HG02981 (cell line): Measurements from ENCODE around the gene CARS2.

ENCODE experiments used
- ATAC-seq: cut with Tn5 transposase; IDR thresholded peaks from one replicate; pipeline ENCODE4 v1.9.1; 2021; ENCODE audit warnings: mild to moderate bottlenecking, moderate library complexity; ENCODE audit not compliant: unreplicated experiment

CARS2 gene

GRCh38 chr13:110653851-110654250 lies 52.1 kb downstream of the CARS2 start:
- ATAC-seq = no peak

- ATAC-seq = no peak
These were observed 52.6 kb downstream of the CARS2 start for GRCh38 chr13:110653271-110653670.

GRCh38 chr13:110652764-110653163 lies 53.2 kb downstream of the CARS2 start:
- no peak for ATAC-seq

- no peak for ATAC-seq
These were observed 53.6 kb downstream of the CARS2 start for GRCh38 chr13:110652231-110652730.

- no peak for ATAC-seq
These were observed 54.1 kb downstream of the CARS2 start for GRCh38 chr13:110651726-110652230.

GRCh38 chr13:110651271-110651670 lies 54.6 kb downstream of the CARS2 start:
- no peak for ATAC-seq

GRCh38 chr13:110650436-110650835 lies 55.5 kb downstream of the CARS2 start:
- ATAC-seq = no peak

GRCh38 chr13:110649551-110649950 lies 56.4 kb downstream of the CARS2 start:
- ATAC-seq = no peak

GRCh38 chr13:110648848-110649421 lies 57.0 kb downstream of the CARS2 start:
- no peak for ATAC-seq

GRCh38 chr13:110648146-110648819 lies 57.6 kb downstream of the CARS2 start:
- no peak for ATAC-seq

GRCh38 chr13:110647365-110647737 lies 58.6 kb downstream of the CARS2 start:
- ATAC-seq = no peak

GRCh38 chr13:110646442-110647364 lies 59.2 kb downstream of the CARS2 start:
- no peak for ATAC-seq

- ATAC-seq = no peak
These were observed 60.2 kb downstream of the CARS2 start for GRCh38 chr13:110645750-110646149.

GRCh38 chr13:110644892-110645521 lies 60.9 kb downstream of the CARS2 start:
- peak; percentile 82 for ATAC-seq

GRCh38 chr13:110643768-110644421 lies 62.0 kb downstream of the CARS2 start:
- no peak for ATAC-seq

- no peak for ATAC-seq
These were observed 62.6 kb downstream of the CARS2 start for GRCh38 chr13:110643324-110643723.

GRCh38 chr13:110642291-110642981 lies 63.5 kb downstream of the CARS2 start:
- ATAC-seq = no peak

- ATAC-seq = no peak
These were observed 64.6 kb downstream of the CARS2 start for GRCh38 chr13:110641055-110642015.

- ATAC-seq = no peak
These were observed 65.3 kb downstream of the CARS2 start for GRCh38 chr13:110640591-110641029.
